Stimulated activated CD4-positive, alpha-beta T cell treated with anti-CD3 and anti-CD28 coated beads, Interleukin-4, amount 100 ng/mL, for 1 hour (primary cell): ENCODE data around the gene EMD.
A peak's percentile ranks its signal among the peaks of the same experiment; 100 is the strongest.
"Not testable (repeated sequence)": the region's sequence is repeated elsewhere in the genome, so short reads cannot be mapped to it uniquely, and the experiment has no call there.

Experiments
- DNase-seq: peaks from one replicate; pipeline ENCODE4 v3.0.0-alpha.2; 2020

EMD gene

GRCh38 chrX:154372612-154373022, 6.5 kb upstream of the EMD start:
- peak; percentile 29 for DNase-seq

- DNase-seq = no peak
Measured at GRCh38 chrX:154373340-154374306, 5.5 kb upstream of the EMD start.

GRCh38 chrX:154374313-154375155, 4.6 kb upstream of the EMD start, which contains the start of gene FLNA:
Gene FLNA, minus strand, starts transcription at chrX:154374634. Its CDS starts 3,389 bp downstream, at chrX:154371245.
- DNase-seq = no peak

GRCh38 chrX:154375156-154375504, 4.0 kb upstream of the EMD start:
- DNase-seq = no peak

GRCh38 chrX:154376774-154377173, 2.3 kb upstream of the EMD start:
- no peak for DNase-seq

- peak; percentile 30 for DNase-seq
Measured at GRCh38 chrX:154378059-154378798, 866 bp upstream of the EMD start.

- DNase-seq = no peak
Measured at GRCh38 chrX:154379569-154379951, 465 bp downstream of the EMD start.

GRCh38 chrX:154380153-154380552, 1.1 kb downstream of the EMD start:
- DNase-seq = no peak

- DNase-seq = no peak
Measured at GRCh38 chrX:154380787-154381186, 1.7 kb downstream of the EMD start.

GRCh38 chrX:154381271-154381670, 2.2 kb downstream of the EMD start:
- DNase-seq = no peak

- no peak for DNase-seq
Measured at GRCh38 chrX:154382483-154383069, 3.5 kb downstream of the EMD start.

GRCh38 chrX:154383359-154384283, 4.5 kb downstream of the EMD start:
- DNase-seq = no peak

GRCh38 chrX:154384284-154384892, 5.3 kb downstream of the EMD start:
- no peak for DNase-seq

- DNase-seq = not testable (repeated sequence)
Measured at GRCh38 chrX:154388094-154388493, 9.0 kb downstream of the EMD start.

- not testable (repeated sequence) for DNase-seq
Measured at GRCh38 chrX:154388649-154389048, 9.6 kb downstream of the EMD start.

GRCh38 chrX:154389812-154390747, 11.0 kb downstream of the EMD start:
- DNase-seq = not testable (repeated sequence)

GRCh38 chrX:154396363-154396762, 17.3 kb downstream of the EMD start:
- DNase-seq = not testable (repeated sequence)

GRCh38 chrX:154396973-154397887, 18.1 kb downstream of the EMD start:
- DNase-seq = peak; percentile 71
